ENCODE results near the gene TMEM247.

GRCh38 chr2:46438102-46438501, 41.3 kb upstream of the TMEM247 start:
- no peak for TF ChIP-seq CTCF (conservative IDR thresholded peaks at IDR 0.05 in 1 of 2, IDR thresholded peaks at IDR 0.05 in 1 of 2; ENCODE audit: low read depth in 1 of 2, low read length in 2 of 2)
- no peak for TF ChIP-seq EZH2 (IDR thresholded peaks at IDR 0.05; ENCODE audit: low read length, missing control alignments)
